Renal pelvis (tissue), 12 donors: Measurements from ENCODE around the gene AANAT. TPM values are rescaled to one million over a fixed set of nuclear protein-coding genes. Genes with fewer than 3 reads are reported as not detected.

Experiments used
- DNase-seq: peaks from one replicate; pipeline ENCODE4 v3.0.0-alpha.2; 2013
- long read RNA-seq, 16 experiments: transcript quantifications; one replicate each; lab custom pipeline, GENCODE V29; 2026
- polyA plus RNA-seq, 3 donors: library from polyadenylated mRNA; unstranded; fragments of 120-200 nt; gene quantifications; one replicate each; pipeline ENCODE4 v1.2.1, GENCODE V29; 2013; ENCODE audit not compliant: insufficient read length in 3 of 3

AANAT gene
- under 1 TPM; 0.21 to 0.84 (median 0.35) TPM for polyA plus RNA-seq
- long read RNA-seq, donor 1 = 0 reads
- long read RNA-seq, donor 2 = 0 reads
- long read RNA-seq, donor 3, partial matches to known transcripts = 16 of 16 reads
- long read RNA-seq, donor 3, other reads (novel, unspliced or antisense) = 0 of 16 reads
- long read RNA-seq, donor 4, partial matches to known transcripts = 21 of 21 reads
- long read RNA-seq, donor 4, other reads (novel, unspliced or antisense) = 0 of 21 reads
- long read RNA-seq, donor 5 = 0 reads
- long read RNA-seq, donor 6 = 0 reads
- long read RNA-seq, donor 7 = 0 reads
- long read RNA-seq, donor 8 = 0 reads
- long read RNA-seq, donor 9 = 0 reads
- long read RNA-seq, donor 10 = 0 reads
- long read RNA-seq, donor 11 = 0 reads
- long read RNA-seq, donor 12, partial matches to known transcripts = 0 of 1 reads
- long read RNA-seq, donor 12, other reads (novel, unspliced or antisense) = 0 of 1 reads
- long read RNA-seq, donor 13 = 0 reads
- long read RNA-seq, donor 14 = 0 reads
- long read RNA-seq, donor 15 = 0 reads
- long read RNA-seq, donor 16, partial matches to known transcripts = 42 of 42 reads
- long read RNA-seq, donor 16, other reads (novel, unspliced or antisense) = 0 of 42 reads

DNA sequence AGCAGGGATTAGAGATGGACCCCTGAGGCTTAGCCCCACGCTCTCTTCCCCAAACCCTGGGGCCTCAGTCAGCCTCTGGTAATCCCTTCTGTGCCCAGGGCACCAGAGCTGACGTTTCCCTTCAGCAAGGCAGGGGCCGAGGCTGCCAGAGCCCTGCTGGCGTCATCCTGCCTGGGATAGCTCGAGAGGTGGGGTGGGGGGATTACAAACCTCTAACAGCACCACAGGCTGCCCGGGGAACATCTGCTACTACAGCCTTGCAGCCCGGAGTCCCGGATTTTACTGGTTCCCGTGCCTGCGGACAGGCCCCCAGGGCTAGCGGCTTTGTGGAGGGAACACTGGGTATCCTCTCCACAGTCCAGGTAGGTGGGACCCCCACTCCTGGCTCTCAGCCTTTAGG is at the start of gene AANAT:
TSS of gene AANAT (plus strand) at position 238 of the 400 bp plus-strand sequence. CDS start 1,144 bp downstream, outside the sequence.
- no peak for DNase-seq

- no peak for DNase-seq
These were observed 47.7 kb upstream of the AANAT start for GRCh38 chr17:76419576-76420260.

DNA sequence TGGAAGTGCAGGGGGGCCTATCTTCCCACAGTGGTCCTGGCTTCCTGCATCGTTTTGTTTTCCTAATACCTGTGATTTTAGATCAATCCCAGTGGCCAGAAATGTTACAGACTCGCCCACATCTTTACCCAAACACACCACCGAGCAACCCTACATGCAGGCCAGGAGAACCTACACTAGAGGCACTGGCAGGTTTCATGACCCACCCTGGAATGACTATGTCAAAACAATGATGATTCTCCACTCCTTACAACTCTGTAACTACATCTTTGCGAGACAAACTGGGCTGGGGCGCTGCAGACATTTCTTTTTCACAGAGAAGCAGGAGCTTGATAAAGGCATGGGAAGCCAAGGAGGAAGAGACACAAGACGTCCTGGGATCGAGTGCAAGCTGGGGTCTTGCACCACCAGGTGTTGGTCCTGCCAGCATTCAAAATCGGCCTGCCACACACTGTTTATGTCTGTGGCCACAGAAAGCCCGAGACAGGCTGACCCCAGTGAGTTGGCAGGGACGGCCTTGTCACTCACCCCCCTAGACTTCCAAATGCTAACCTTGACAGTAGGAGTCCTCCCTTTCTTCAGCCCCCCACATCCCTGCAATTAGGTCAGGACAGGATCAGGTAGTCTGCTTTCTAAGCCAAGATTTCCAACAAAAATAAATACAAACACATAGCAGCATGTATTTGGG is 46.9 kb upstream of the AANAT start:
- no peak for DNase-seq

DNA sequence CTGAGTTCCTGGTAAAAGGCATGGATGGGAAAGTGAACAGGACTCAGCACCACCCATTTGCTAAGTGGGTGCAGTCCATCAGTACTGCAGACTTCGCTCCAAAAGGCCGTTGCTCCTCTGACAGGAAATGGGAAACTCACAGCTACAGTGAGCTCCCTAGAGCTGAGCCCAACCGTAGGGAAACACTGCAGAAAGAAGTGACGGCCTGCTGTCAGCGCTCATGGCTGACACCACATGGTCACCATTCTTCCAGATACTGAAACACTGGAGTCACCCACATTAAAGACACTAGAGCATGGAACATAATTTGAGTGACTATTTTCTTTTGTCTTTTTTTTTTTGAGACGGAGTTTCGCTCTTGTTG is 46.4 kb upstream of the AANAT start:
- peak; percentile 34 for DNase-seq

DNA sequence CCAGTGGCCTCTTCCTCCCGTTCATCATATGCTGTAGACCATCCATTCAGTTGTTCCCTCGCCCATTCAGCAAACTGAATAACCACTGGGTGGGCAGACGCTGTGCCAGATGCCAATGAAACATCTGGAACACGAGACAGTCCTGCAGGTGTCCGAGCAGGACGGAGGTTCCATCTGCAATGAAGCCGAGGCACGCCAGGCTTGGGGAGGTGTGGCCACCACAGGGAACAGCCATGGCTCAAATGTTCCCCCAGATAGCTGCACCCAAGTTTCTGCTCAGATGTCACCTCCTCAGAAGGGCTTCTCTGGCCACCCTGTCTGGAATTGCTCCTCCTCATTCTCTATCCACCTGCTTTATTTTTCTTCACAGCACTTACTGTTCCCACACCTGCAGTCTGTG is 45.0 kb upstream of the AANAT start:
- no peak for DNase-seq

DNA sequence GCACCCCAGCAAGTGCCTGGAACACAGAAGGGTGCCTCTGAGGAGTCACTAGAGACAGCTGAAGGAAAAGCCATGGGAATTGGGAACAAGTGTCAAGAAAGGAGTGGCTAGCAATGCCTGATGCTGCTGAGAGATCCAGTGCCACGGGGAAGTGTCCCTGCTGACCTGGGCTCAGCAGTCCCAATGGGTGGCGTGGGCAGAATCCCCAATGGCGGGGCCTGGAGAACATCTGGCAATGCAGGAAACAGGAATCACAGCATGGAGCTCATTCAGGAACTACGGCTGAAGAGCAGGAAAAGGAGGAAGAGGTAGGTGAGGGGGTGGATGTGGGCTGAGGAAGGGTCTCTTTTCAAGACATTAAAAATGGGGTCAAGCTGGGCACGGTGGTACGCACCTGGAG is 44.5 kb upstream of the AANAT start:
- no peak for DNase-seq

DNA sequence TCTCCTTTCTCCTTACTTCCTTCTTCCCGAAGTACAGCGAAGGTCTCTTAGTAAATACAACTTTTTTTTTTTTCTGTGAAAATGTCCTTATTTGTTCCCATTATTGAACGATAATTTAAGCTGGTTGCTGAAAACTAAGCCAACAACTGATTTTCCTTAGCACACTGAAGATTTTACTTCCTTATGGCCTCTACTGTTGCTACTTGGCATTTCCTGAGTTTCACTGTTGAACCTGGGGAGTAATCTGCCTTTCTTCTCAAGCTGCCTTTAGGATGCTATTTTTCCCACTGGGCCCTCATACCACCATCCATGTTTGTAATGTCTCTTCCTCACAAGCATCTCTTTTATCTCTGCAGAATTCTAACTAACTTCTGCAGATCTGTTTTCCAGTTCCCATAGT is 40.5 kb upstream of the AANAT start:
- DNase-seq = no peak

GRCh38 chr17:76427501-76428231 is 39.7 kb upstream of the AANAT start:
- DNase-seq = no peak

- no peak for DNase-seq
These were observed 38.9 kb upstream of the AANAT start for GRCh38 chr17:76428511-76428910.

GRCh38 chr17:76431509-76431908 is 35.9 kb upstream of the AANAT start:
- no peak for DNase-seq

DNA sequence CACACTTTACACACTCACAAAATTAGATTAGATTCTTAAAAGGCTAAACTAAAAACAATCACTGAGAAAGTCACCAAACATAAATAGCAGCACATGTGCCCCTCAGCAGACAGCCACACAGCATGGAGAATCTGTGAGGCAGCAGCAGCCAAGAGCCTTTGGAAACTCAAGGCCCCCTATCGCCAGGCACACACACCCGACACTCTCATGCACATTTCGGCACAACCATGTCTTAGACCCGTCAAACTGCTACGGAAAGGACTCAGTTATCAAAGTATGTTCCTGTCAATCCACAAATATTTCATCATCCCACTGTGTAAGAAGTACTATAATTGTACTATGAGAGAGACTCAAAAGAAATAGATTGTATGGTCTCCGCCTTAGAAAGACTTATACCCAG is 35.4 kb upstream of the AANAT start:
- DNase-seq = no peak

DNA sequence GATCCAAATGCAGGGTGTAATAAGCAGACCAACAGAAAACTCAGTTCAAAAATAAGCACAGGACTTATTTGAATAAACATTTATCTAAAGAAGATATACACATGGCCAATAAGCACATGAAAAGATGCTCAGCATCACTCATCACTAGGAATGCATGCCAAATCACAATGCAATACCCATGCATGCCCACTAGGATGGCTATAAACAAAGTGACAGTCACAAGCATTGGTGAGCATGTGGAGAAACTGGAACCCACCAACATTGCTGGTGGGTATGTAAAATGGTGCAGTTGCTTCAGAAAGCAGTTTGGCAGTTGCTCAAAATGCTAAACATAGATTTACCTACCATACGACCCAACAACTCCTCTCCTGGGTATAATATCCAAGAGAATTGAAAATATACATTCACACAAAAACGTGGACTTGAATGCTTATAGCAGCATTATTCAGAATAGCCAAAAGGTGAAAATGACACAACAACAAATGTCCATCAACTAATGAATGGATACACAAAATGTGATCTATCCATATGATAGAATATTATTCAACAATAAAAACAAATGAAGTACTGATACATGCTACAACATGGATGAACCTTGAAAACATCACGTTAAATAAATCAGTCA is 34.6 kb upstream of the AANAT start:
- no peak for DNase-seq

- DNase-seq = no peak
These were observed 33.7 kb upstream of the AANAT start for GRCh38 chr17:76433693-76434092.

DNA sequence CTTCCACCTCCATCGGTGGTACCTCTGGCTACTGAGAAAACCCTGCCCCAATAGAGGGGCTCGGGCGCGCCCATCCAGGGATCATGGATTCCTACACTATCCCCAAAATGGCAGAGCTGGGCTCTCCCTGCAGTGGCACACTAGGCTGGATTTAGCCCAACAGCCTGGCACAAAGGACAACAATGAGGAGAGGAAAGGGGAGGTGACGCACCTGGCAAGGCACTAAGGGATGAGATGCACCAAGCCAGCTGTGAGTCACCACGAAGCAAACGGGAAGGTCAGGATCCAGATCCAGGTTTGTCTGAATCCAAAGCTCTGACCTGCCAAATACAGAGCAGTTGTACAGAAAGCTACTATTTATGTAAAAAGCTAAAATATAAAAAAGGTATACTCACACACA is 32.5 kb upstream of the AANAT start:
- DNase-seq = no peak

GRCh38 chr17:76435751-76436150 is 31.7 kb upstream of the AANAT start:
- no peak for DNase-seq

DNA sequence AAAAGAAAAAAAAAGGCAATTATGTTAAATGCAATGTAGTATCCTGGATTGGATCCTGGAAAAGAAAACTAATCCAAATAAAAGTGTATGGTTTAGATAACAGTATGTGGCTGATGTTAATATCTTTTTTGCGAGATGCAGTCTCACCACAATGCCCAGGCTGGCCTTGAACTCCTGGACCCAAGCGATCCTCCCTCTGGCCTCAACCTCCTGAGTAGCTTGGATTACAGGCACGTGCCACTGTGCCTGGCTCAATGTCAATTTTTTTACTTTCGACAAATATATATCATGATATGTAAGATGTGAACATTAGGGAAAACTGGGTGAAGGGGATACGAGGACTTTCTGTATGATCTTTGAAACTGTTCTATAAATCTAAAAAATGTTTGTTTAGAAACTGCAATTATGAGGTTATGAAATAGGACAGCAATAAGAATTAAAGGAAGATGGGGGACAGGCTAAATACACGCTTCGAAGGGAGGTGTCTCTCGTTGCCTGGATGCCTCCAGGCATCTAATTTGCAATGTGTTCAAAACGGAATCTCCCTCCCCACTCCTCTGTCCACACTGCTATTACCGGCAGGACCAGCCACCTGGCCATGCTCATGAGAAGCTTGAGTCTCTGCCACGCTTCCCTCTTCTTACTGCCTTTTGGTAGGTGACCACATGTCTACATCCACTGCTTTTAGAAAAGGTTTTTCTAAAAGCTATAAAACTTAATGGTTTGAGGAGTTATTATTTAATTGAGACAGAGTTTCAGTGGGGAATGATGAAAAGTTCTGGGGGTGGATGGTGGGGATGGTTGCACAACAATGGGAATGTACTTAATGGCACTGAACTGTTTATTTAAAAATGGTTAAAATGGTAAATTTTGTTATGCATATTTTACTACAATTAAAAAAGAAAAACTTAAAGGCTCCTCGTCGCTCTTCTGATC is 29.7 kb upstream of the AANAT start:
- no peak for DNase-seq

GRCh38 chr17:76438906-76439305 is 28.5 kb upstream of the AANAT start:
- DNase-seq = no peak

DNA sequence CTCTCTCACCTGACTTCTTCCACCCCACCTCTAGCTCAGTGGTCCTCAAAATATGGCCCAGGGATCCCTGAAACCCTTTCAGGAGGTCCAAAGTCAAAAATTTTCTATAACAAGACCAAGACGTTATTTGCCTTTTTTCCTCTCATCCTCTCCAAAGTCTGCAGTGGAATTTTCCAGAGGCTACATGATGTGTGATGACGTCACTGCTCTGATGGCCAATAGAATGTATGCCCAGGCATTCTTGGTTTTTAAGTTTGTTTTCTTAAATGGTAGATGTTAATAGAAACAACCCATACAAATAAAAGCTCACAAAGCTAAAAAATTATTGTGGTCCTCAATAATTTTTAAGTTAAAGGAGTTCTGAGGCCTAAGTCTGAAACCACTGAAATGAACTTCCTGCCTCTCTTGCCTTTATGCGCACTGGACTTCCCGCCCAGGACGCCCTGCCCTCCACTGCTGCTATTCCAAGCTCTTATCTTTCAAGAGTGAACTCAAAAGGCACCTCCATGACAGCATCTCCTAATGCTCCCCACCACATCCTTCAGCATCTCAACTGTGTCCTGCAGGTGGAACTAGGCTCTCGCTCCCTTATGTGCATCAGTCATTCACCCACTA is 28.0 kb upstream of the AANAT start:
- DNase-seq = no peak

DNA sequence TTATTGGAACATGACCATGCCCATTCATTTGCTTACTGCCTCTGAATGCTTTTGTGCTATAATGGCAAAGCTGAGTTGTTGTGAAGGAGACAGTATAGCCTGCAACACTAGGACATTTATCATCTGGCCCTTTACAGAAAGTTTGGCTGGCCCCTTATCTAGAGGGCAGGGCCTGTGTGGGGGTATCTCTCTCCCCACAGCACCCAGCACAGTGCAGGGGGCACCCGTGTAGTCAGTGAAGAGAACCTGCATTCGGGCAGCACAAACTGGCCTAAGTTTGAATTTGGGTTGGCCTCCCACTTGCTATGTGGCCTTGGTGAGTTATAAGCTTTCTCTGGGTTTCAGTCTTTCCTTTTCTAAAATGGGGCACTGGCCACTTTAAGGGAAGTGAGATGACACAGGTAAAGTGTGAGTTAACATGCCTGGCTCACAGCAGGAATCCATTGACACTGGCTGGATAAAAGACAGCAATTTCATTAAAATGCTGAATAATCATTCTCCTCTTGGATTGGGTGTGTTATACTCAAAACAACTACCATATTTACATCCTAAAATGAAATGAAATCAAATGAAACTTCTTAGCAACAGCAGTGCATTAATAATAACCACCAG is 26.5 kb upstream of the AANAT start:
- DNase-seq = no peak
